ENCODE data around the gene TBXA2R.
A peak's percentile ranks its signal among the peaks of the same experiment; 100 is the strongest.

The TBXA2R gene

DNA sequence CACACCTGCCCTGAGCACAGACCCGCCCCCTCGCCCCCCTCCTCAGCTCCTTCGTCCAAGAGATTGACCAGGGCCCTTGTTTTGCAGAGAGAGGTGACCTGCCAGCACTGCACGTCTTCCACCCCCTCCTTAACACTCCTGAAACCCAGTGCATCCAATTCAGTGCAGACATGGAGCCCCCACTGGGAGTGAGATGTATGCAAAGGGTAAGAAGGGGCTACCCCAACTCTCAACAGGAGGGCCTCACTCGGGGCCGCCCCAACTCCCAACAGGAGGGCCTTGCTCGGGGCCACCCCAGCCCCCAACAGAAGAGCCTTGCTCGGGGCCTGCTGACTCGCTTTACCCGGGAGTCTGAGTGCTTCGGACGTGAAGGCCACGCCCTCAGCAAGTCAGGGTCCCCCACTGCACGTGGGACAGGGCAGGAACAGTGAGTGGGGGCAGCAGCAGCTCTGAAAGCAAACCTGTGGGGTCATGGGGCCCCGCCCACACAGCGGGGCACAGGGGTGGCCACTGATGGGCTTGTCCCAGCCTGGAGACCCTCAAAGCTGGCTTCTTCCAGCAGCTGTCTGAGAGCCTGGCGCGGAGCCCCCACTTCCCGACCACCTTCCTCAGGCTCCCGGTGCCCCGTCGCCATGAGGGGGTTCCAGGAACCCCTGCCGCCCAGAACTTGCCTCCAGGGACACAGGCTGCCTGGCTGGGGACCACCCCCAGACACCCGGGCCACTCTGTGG is 14.3 kb upstream of the TBXA2R start:
- no peaks in the 10 kb centered on the region for H3K27me3 ChIP-seq (ENCODE audit: insufficient read depth, low read depth, severe bottlenecking)
- no peak for TF ChIP-seq CTCF (IDR thresholded peaks at IDR 0.05; ENCODE audit: low read depth, low read length)
- no peak overlapping the region for H3K4me3 ChIP-seq (ENCODE audit: low read depth, low read length)
- no peaks in the 10 kb centered on the region for H3K9me3 ChIP-seq (ENCODE audit: severe bottlenecking)
- DNase-seq = no peak
- peaks cover 29% of the 10 kb centered on the region for H3K36me3 ChIP-seq
- H3K27ac ChIP-seq = no peak overlapping the region

DNA sequence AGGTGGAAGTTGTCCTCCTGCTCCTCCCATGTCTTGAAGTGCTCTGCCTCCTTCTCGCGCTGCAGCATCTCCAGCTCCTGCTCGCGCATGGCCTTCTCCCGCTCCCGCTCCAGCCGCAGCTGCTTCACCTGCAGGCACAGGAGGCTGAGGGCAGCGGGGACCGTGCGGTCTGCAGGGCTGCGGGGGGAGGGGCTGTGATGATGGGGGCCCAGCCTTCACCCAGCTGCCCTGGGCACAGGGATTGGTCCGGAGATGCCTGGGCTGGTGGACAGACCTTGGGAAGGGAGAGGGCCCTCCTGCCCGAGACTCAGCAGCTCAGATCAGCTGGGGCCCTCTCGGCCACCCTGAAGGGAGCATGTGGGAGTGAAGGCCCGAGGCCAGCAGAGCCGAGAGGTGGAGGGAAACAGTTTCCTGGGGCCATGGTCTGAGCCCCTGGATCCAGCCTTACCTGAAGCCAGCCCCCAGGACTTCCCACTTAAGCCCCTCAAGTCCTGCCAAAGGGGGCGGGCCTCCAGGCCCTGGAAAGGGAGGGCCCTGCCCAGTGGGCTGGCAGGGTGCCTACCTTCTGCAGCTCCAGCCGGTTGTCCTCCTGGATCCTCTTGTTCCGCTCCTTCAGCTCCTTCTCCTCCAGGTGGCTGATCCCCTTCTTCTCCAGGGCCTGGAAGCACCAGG is 13.6 kb upstream of the TBXA2R start:
- no peak for TF ChIP-seq CTCF (IDR thresholded peaks at IDR 0.05; ENCODE audit: low read depth, low read length)
- no peak for DNase-seq
- no peaks in the 10 kb centered on the region for H3K27me3 ChIP-seq (ENCODE audit: insufficient read depth, low read depth, severe bottlenecking)
- peaks cover 29% of the 10 kb centered on the region for H3K36me3 ChIP-seq
- no peak overlapping the region for H3K27ac ChIP-seq
- no peaks in the 10 kb centered on the region for H3K9me3 ChIP-seq (ENCODE audit: severe bottlenecking)
- no peak overlapping the region for H3K4me3 ChIP-seq (ENCODE audit: low read depth, low read length)

- Histone ChIP-seq H3K27me3 (ENCODE audit: insufficient read depth, low read depth, severe bottlenecking) (no peaks in the 10 kb centered on the region), H3K4me3 (ENCODE audit: low read depth, low read length) (no peak overlapping the region), H3K27ac (no peak overlapping the region), H3K36me3 (peaks cover 29% of the 10 kb centered on the region), H3K9me3 (ENCODE audit: severe bottlenecking) (no peaks in the 10 kb centered on the region)
- no peak for TF ChIP-seq CTCF (IDR thresholded peaks at IDR 0.05; ENCODE audit: low read depth, low read length)
- no peak for DNase-seq
These were observed 12.9 kb upstream of the TBXA2R start for GRCh38 chr19:3619631-3620012.

DNA sequence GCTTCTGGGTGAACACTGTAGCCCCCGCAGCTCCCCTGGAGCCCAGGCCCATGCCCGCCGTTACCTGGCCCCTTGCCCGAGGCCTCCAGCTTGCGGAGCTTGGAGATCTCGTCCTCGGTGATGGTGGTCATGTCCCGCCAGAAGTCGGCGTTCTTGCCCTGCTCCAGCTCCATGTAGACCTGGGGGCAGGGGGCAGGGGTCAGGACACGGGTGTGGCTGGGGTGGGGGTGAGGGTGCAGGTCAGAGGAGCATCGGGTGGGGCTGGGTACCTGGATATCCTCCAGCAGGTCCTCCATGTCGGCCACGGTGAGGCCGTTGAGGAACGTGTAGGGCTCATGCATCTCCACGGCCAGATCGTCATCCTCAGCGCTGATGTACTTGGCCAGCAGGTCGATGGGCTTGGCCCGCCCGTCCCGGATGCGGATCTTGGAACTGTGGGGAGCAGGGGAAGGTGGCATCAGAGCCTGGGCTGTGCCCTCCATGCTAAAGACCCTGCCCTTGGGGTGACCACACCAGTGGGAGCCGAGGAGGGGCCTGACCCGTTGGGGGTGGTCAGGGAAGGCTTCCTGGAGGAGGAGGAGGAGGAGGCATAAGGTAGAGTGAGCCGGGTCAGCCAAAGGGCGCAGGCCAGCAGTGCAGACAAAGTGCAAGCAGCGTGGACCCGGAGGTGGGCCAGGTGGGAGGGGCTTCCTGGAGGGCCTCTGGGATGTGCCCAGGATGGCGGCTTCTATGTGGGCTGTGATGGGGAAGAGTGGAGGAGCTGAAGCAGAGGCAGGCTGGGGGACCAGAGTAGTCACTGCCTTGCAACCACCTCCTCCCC is 12.3 kb upstream of the TBXA2R start:
- no peak for DNase-seq
- Histone ChIP-seq H3K27ac (no peak overlapping the region), H3K27me3 (ENCODE audit: insufficient read depth, low read depth, severe bottlenecking) (no peaks in the 10 kb centered on the region), H3K4me3 (ENCODE audit: low read depth, low read length) (no peak overlapping the region), H3K36me3 (peaks cover 29% of the 10 kb centered on the region), H3K9me3 (ENCODE audit: severe bottlenecking) (no peaks in the 10 kb centered on the region)
- TF ChIP-seq CTCF (IDR thresholded peaks at IDR 0.05; ENCODE audit: low read depth, low read length) = no peak

GRCh38 chr19:3618144-3618810 is 11.6 kb upstream of the TBXA2R start:
- Histone ChIP-seq H3K36me3 (peaks cover 32% of the 10 kb centered on the region), H3K27ac (no peak overlapping the region), H3K4me3 (ENCODE audit: low read depth, low read length) (no peak overlapping the region), H3K27me3 (ENCODE audit: insufficient read depth, low read depth, severe bottlenecking) (no peaks in the 10 kb centered on the region), H3K9me3 (ENCODE audit: severe bottlenecking) (no peaks in the 10 kb centered on the region)
- peak; percentile 69 for DNase-seq
- peak; percentile 92 for TF ChIP-seq CTCF (IDR thresholded peaks at IDR 0.05; ENCODE audit: low read depth, low read length)

All from WERI-Rb-1 (cell line).